H1 (cell line): ENCODE data around the gene LTN1. TPM values are rescaled to one million over a fixed set of nuclear protein-coding genes. Genes with fewer than 3 reads are reported as not detected.

Source experiments
- CTCF ChIA-PET: fragments of 300-600 bp; sonication (Branson Sonifier 250); formaldehyde crosslinking; loops from one replicate; lab custom pipeline; 2021; ENCODE audit not compliant: partially characterized antibody; lab: Charles Lee
- POLR2A ChIA-PET: fragments of 300-600 bp; sonication (Branson Sonifier 250); formaldehyde crosslinking; loops from one replicate; lab custom pipeline; 2021; ENCODE audit warnings: inconsistent platforms; ENCODE audit not compliant: partially characterized antibody; lab: Charles Lee
- DNase-seq, 2 experiments: peaks; one replicate each; pipeline versions ENCODE4 v3.0.0 to v3.0.0-alpha.2; 2010 to 2022; ENCODE audit warnings: low spot score in 2 of 2, low read depth in 1 of 2, mixed read lengths in 1 of 2
- FAIRE-seq: peaks from 2 replicates; lab custom pipeline; 2011; peaks lifted over from hg19 to GRCh38; lab: Jason Lieb, UNC
- H2AFZ ChIP-seq: 2 replicates; pipeline ENCODE4 v1.8.1; 2012; ENCODE audit warnings: low read length, inconsistent platforms
- H2AK5ac ChIP-seq: 2 replicates; pipeline ENCODE4 v1.6.1; 2013; ENCODE audit warnings: low read depth, low read length
- H2BK120ac ChIP-seq: replicated peaks from 2 replicates; pipeline ENCODE3; 2013; ENCODE audit warnings: low read depth, low read length, inconsistent platforms
- H2BK12ac ChIP-seq: 2 replicates; pipeline ENCODE4 v1.6.1; 2013; ENCODE audit warnings: low read depth, low read length
- H2BK15ac ChIP-seq: 2 replicates; pipeline ENCODE4 v1.6.1; 2013; ENCODE audit warnings: low read length
- H2BK20ac ChIP-seq: 2 replicates; pipeline ENCODE4 v1.6.1; 2013; ENCODE audit warnings: low read length
- H2BK5ac ChIP-seq: 2 replicates; pipeline ENCODE4 v1.6.1; 2013; ENCODE audit warnings: low read depth, low read length
- H3K14ac ChIP-seq: 2 replicates; pipeline ENCODE4 v1.6.1; 2013; ENCODE audit warnings: inconsistent platforms; ENCODE audit not compliant: insufficient read length
- H3K18ac ChIP-seq: 2 replicates; pipeline ENCODE4 v1.6.1; 2013; ENCODE audit warnings: low read length; ENCODE audit errors: extremely low read depth
- H3K23ac ChIP-seq: 2 replicates; pipeline ENCODE4 v1.6.1; 2013; ENCODE audit warnings: inconsistent platforms; ENCODE audit not compliant: insufficient read length
- H3K23me2 ChIP-seq: 2 replicates; pipeline ENCODE4 v1.6.1; 2013; ENCODE audit warnings: low read depth, low read length
- H3K27ac ChIP-seq: 2 replicates; pipeline ENCODE4 v1.6.1; 2011; ENCODE audit warnings: low read depth, low read length, inconsistent platforms
- H3K27me3 ChIP-seq, 4 experiments: replicated peaks in 1 of 4; 1 replicate in 1 of 4; 2 replicates in 3 of 4; pipeline versions ENCODE4 v1.6.1 to v1.8.1; 2011 to 2013; ENCODE audit warnings: low read length in 3 of 4, mild to moderate bottlenecking in 3 of 4, inconsistent platforms in 2 of 4, mixed read lengths in 2 of 4, moderate library complexity in 1 of 4; ENCODE audit not compliant: control insufficient read depth in 3 of 4, insufficient read depth in 3 of 4; ENCODE audit errors: extremely low read depth in 1 of 4
- H3K36me3 ChIP-seq, 4 experiments: 2 replicates each; pipeline versions ENCODE4 v1.6.1 to v1.8.1; 2011 to 2013; ENCODE audit warnings: mild to moderate bottlenecking in 4 of 4, low read length in 3 of 4, moderate library complexity in 2 of 4, control low read depth in 1 of 4, inconsistent platforms in 1 of 4; ENCODE audit not compliant: insufficient read depth in 4 of 4, control insufficient read depth in 2 of 4
- H3K4ac ChIP-seq: replicated peaks from 2 replicates; pipeline ENCODE3; 2013; ENCODE audit warnings: low read length, low read depth, mixed read lengths, inconsistent platforms; ENCODE audit not compliant: insufficient read length
- H3K4me1 ChIP-seq, 4 experiments: replicated peaks in 1 of 4; 1 replicate in 1 of 4; 2 replicates in 3 of 4; pipeline versions ENCODE4 v1.6.1 to v1.8.1; 2011 to 2013; ENCODE audit warnings: low read length in 3 of 4, inconsistent platforms in 2 of 4, mixed read lengths in 1 of 4; ENCODE audit not compliant: insufficient read depth in 4 of 4, control insufficient read depth in 3 of 4
- H3K4me2 ChIP-seq, 2 experiments: 2 replicates each; pipeline versions ENCODE4 v1.6.1 to v1.8.1; 2011 to 2013; ENCODE audit warnings: low read depth in 2 of 2, low read length in 2 of 2, control low read depth in 1 of 2, inconsistent platforms in 1 of 2, mild to moderate bottlenecking in 1 of 2; ENCODE audit not compliant: insufficient read depth in 1 of 2
- H3K4me3 ChIP-seq, 4 experiments: fragments of 200-600, 300-600 bp in 1 of 4; sonication (generic), shearing (Covaris generic), sonication (Bioruptor Twin) in 1 of 4; 2 replicates each; pipeline versions ENCODE4 v1.5.1 to v1.8.1; 2011 to 2016; ENCODE audit warnings: low read length in 4 of 4, low read depth in 3 of 4, control low read depth in 2 of 4, inconsistent platforms in 2 of 4, mild to moderate bottlenecking in 2 of 4, mixed read lengths in 1 of 4, moderate library complexity in 1 of 4; ENCODE audit not compliant: insufficient read depth in 2 of 4; ENCODE audit errors: extremely low read depth in 1 of 4
- H3K56ac ChIP-seq: replicated peaks from 2 replicates; pipeline ENCODE3; 2013; ENCODE audit warnings: low read depth, mild to moderate bottlenecking, mixed read lengths, low read length, inconsistent platforms; ENCODE audit not compliant: insufficient read length
- H3K79me1 ChIP-seq: 2 replicates; pipeline ENCODE4 v1.6.1; 2013; ENCODE audit warnings: low read depth, low read length, control low read depth
- H3K79me2 ChIP-seq, 2 experiments: 2 replicates each; pipeline versions ENCODE4 v1.6.1 to v1.8.1; 2012 to 2013; ENCODE audit warnings: low read length in 2 of 2, mild to moderate bottlenecking in 2 of 2, inconsistent platforms in 1 of 2; ENCODE audit not compliant: insufficient read depth in 2 of 2, control insufficient read depth in 1 of 2
- H3K9ac ChIP-seq, 4 experiments: replicated peaks in 1 of 4; 1 replicate in 1 of 4; 2 replicates in 3 of 4; pipeline versions ENCODE4 v1.6.1 to v1.8.1; 2011 to 2013; ENCODE audit warnings: low read depth in 3 of 4, low read length in 3 of 4, control low read depth in 2 of 4, mild to moderate bottlenecking in 2 of 4, moderate library complexity in 2 of 4, inconsistent platforms in 1 of 4; ENCODE audit errors: extremely low read depth in 1 of 4
- H3K9me3 ChIP-seq, 2 experiments: 2 replicates each; pipeline versions ENCODE4 v1.6.1 to v1.8.1; 2012 to 2013; ENCODE audit warnings: mild to moderate bottlenecking in 2 of 2, moderate library complexity in 2 of 2, control low read depth in 1 of 2, inconsistent platforms in 1 of 2, low read depth in 1 of 2, low read length in 1 of 2, mixed read lengths in 1 of 2; ENCODE audit not compliant: insufficient read depth in 2 of 2
- H4K20me1 ChIP-seq, 2 experiments: replicated peaks in 1 of 2; 2 replicates each; pipeline versions ENCODE3 to v1.8.1; 2011 to 2013; ENCODE audit warnings: inconsistent platforms in 2 of 2, low read length in 2 of 2, mild to moderate bottlenecking in 1 of 2; ENCODE audit not compliant: insufficient read depth in 2 of 2, control insufficient read depth in 1 of 2
- H4K5ac ChIP-seq: 2 replicates; pipeline ENCODE4 v1.6.1; 2013; ENCODE audit warnings: low read length, low read depth, mixed read lengths, inconsistent platforms; ENCODE audit not compliant: insufficient read length
- H4K8ac ChIP-seq: 2 replicates; pipeline ENCODE4 v1.8.0; 2013; ENCODE audit warnings: mild to moderate bottlenecking, moderate library complexity, low read length, inconsistent platforms; ENCODE audit not compliant: insufficient read depth; ENCODE audit errors: extremely low read depth
- H4K91ac ChIP-seq: replicated peaks from 2 replicates; pipeline ENCODE3; 2013; ENCODE audit warnings: low read length, mixed read lengths, inconsistent platforms; ENCODE audit not compliant: insufficient read length
- GABPA ChIP-seq: IDR thresholded peaks from 2 replicates; pipeline ENCODE4 v1.6.1; 2011; ENCODE audit warnings: mild to moderate bottlenecking, low read length, moderate library complexity, borderline replicate concordance; ENCODE audit not compliant: insufficient read depth
- MAX ChIP-seq: IDR thresholded peaks from 2 replicates; pipeline ENCODE4 v1.6.1; 2012; ENCODE audit warnings: inconsistent platforms
- NANOG ChIP-seq: IDR thresholded peaks from 2 replicates; pipeline ENCODE4 v1.6.1; 2011; ENCODE audit warnings: low read length, low read depth, mild to moderate bottlenecking, inconsistent platforms; ENCODE audit not compliant: insufficient read depth, poor library complexity, severe bottlenecking
- WGBS, 2 experiments: shearing (Covaris generic) in 1 of 2; methylation state at CpG; one replicate each; pipeline versions ENCODE4 v1.1.6 to v1.1.7; 2013 to 2015; ENCODE audit warnings: low lambda C conversion rate in 2 of 2, mixed read lengths in 2 of 2, inconsistent platforms in 1 of 2, low coverage in 1 of 2, missing lambda C conversion rate in 1 of 2; ENCODE audit not compliant: insufficient replicate concordance in 2 of 2, insufficient coverage in 1 of 2, insufficient read length in 1 of 2; ENCODE audit errors: extremely low coverage in 1 of 2, missing lambda C conversion rate in 1 of 2; 5-methylcytosine and 5-hydroxymethylcytosine counted together
- polyA plus RNA-seq, 7 experiments: library from polyadenylated mRNA; depleted of rRNA in 3 of 7; stranded (reverse) in 5 of 7; unstranded in 2 of 7; fragments of >200 nt in 5 of 7; fragments of 200-250 nt in 2 of 7; gene quantifications; 1 replicate in 5 of 7; 2 replicates in 1 of 7; 4 replicates in 1 of 7; pipeline versions ENCODE4 v1.2.1 to v1.2.3, GENCODE V29; 2011 to 2013; ENCODE audit warnings: missing spikeins in 2 of 7, mixed read lengths in 2 of 7
- total RNA-seq: library from RNA; stranded (reverse); fragmentation: NEBNext Ultra II Directional; extraction: Animal tissue kit (Norgen Biotek cat#: 25700); gene quantifications from 2 replicates; pipeline ENCODE4 v1.2.1, GENCODE V29; 2021

LTN1 gene
- total and polyA plus RNA-seq, 2 of the 8 experiments (the other 6 are each of a cell fraction or from before 2014, with no cell fraction given) = 3.2 to 23.5 TPM

DNA sequence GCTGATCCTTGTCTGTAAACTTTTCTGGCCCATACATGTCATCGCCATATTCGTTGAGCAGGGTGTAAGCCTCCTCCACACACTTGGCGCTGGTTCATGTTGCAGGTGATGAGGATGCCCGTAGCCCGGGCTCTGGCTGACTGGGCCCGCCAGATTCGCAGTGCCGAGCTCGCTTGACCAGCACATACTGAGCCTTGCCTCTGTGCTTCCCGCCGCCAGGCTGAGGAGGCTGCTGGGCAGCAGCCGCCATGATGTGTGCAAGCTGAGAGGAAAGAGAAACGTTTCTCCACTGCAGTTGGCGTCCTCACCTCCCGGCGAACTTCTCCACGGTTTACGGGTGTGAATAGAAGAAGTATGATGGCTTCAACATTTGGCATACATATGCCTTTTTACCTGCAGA, 89.2 kb downstream of the LTN1 start:
- Histone ChIP-seq H2BK20ac (no peak overlapping the region), H2AK5ac (no peak overlapping the region), H3K4ac (no peak overlapping the region), H3K9me3 (0 out of 4 replicates have a peak, but pooled peaks cover 0 to 3% of the 10 kb centered on the region in 2 experiments), H4K8ac (no peak overlapping the region), H3K14ac (no peak overlapping the region), H3K27me3 (no peaks in the 10 kb centered on the region; a peak in 1 of 7 replicates), H3K79me1 (no peaks in the 10 kb centered on the region), H2BK15ac (no peak overlapping the region), H4K20me1 (no peaks in the 10 kb centered on the region), H3K23me2 (no peaks in the 10 kb centered on the region), H3K27ac (no peak overlapping the region), H3K23ac (no peak overlapping the region), H3K18ac (no peak overlapping the region), H2BK5ac (no peak overlapping the region), H3K9ac (no peak overlapping the region), H3K79me2 (no peaks in the 10 kb centered on the region), H3K4me3 (no peak overlapping the region), H2BK12ac (no peak overlapping the region), H3K36me3 (no peaks in the 10 kb centered on the region), H4K5ac (no peak overlapping the region), H3K56ac (no peak overlapping the region), H2BK120ac (no peak overlapping the region), H3K4me2 (no peak overlapping the region), H3K4me1 (no peaks in the 10 kb centered on the region), H2AFZ (peak overlapping the region; percentile 76; the same call in 1 of the 2 replicates)
- ChIA-PET CTCF (no interaction called here), POLR2A (no interaction called here)
- DNase-seq (no peak), FAIRE-seq (no peak)
- WGBS, 2 experiments = 78% methylated on average over 18 of the region's 18 CpGs; no CpG with 5 or more reads in 1 of the 2 experiments
- TF ChIP-seq NANOG (no peak), MAX (no peak), GABPA (no peak)
- TF ChIP-seq, all 59 proteins: peak for 0
- no peak overlapping the region for H4K91ac ChIP-seq
